ENCODE results near the gene FAM117B. TPM values are rescaled to one million over a fixed set of nuclear protein-coding genes. Genes with fewer than 3 reads are reported as not detected.

Gene FAM117B
- total RNA-seq, 2 experiments from 2014 or later: 4.2 to 18.4 TPM

DNA sequence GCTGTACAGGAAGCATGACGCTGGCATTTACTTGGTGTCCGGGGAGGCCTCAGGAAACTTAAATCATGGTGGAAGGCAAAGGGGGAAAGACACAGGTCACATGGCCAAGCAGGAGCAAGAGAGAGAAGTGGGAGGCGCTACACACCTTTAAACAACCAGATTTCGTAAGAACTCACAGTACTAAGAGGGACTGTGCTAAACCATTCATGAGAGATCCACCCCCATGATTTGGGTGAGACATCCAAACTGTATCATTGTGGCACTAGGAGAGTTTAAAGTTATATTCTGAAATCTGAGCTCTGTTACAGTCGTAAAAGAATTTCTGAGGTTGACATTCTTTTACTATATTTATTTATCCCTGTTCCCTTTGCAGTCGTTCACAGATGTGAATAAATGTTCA lies 120.2 kb downstream of the FAM117B start:
- H2AFZ ChIP-seq (ENCODE audit: low read length): no peak overlapping the region
- H3K4me1 ChIP-seq (ENCODE audit: insufficient read depth, low read length, poor library complexity, severe bottlenecking): peaks cover 12% of the 10 kb centered on the region
- no peaks in the 10 kb centered on the region for H3K79me2 ChIP-seq (ENCODE audit: insufficient read depth, low read depth, low read length)
- TF ChIP-seq, protein P1, sequence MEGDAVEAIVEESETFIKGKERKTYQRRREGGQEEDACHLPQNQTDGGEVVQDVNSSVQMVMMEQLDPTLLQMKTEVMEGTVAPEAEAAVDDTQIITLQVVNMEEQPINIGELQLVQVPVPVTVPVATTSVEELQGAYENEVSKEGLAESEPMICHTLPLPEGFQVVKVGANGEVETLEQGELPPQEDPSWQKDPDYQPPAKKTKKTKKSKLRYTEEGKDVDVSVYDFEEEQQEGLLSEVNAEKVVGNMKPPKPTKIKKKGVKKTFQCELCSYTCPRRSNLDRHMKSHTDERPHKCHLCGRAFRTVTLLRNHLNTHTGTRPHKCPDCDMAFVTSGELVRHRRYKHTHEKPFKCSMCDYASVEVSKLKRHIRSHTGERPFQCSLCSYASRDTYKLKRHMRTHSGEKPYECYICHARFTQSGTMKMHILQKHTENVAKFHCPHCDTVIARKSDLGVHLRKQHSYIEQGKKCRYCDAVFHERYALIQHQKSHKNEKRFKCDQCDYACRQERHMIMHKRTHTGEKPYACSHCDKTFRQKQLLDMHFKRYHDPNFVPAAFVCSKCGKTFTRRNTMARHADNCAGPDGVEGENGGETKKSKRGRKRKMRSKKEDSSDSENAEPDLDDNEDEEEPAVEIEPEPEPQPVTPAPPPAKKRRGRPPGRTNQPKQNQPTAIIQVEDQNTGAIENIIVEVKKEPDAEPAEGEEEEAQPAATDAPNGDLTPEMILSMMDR (conservative IDR thresholded peaks at IDR 0.05; ENCODE audit: low read length): no peak
- no peak for TF ChIP-seq EZH2phosphoT487 (IDR thresholded peaks at IDR 0.05; ENCODE audit: borderline replicate concordance, low read depth, low read length)
- no peaks in the 10 kb centered on the region for H3K9me3 ChIP-seq (ENCODE audit: low read length)
- H3K36me3 ChIP-seq (ENCODE audit: insufficient read depth, low read length): peaks cover 16% of the 10 kb centered on the region; the same call in 1 of the 2 replicates
- H3K27ac ChIP-seq (ENCODE audit: low read depth, low read length, poor library complexity, severe bottlenecking): no peak overlapping the region
- no peaks in the 10 kb centered on the region for H4K20me1 ChIP-seq (ENCODE audit: insufficient read depth, low read length)
- ChIA-PET CTCF (ENCODE audit: unreplicated experiment) (no interaction called here), POLR2A (interaction anchor here (1.4 kb wide), 1 partner anchor 14 kb away, joined by 4 read pairs; no protein-coding TSS in a partner anchor)
- intact Hi-C loops (cut with micrococcal nuclease; ENCODE audit: unreplicated experiment): no loop called here
- BruUV-seq (replicated peaks): no TSS peak
- DNase-seq (ENCODE audit: low spot score): no peak
- H3K4me3 ChIP-seq (ENCODE audit: low read depth, low read length, poor library complexity, severe bottlenecking): no peak overlapping the region
- no peak overlapping the region for H3K4me2 ChIP-seq (ENCODE audit: low read length)
- no peaks in the 10 kb centered on the region for H3K9me2 ChIP-seq (ENCODE audit: insufficient read depth, low read length)

DNA sequence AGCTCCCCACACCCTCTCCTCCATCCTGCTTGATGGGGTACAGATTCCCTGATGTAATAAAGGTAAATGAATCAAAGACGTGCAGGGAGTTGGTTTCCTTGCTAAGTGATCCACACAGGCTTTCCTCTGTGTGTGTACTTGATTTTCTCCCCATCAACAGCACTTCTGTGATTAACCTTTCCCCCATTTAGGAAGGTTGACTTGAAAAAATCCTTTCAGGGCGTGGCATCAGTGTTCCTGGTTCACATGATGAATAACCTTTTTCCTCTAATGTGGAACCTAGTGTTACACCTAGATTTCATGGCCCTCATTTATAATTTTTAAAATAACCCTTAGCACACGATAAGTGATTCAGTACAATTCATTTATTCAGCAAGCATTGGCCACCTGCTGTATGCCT lies 121.8 kb downstream of the FAM117B start:
- intact Hi-C loops (cut with micrococcal nuclease; ENCODE audit: unreplicated experiment): no loop called here
- CTCF ChIA-PET (ENCODE audit: unreplicated experiment): no interaction called here
- BruUV-seq (replicated peaks): no TSS peak

DNA sequence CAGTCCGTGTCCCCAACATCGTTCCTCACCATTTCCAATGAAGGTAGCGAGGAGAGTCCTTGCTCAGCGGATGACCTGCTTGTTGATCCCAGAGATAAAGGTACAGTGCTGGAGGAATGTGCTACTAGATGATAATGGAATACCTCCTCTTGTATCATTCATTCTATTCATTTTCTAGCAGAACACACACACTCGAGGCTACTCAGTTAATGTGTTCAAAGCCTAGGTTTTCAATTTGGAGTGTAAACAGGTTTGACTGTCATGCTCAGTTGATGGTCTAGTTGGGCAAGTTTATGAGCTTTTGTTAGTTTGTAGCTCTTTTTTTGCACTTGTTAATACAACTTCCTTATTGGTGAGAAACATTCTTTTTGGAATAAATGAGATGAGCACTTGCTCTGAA lies 122.6 kb downstream of the FAM117B start:
- Histone ChIP-seq H3K4me1 (ENCODE audit: insufficient read depth, low read length, poor library complexity, severe bottlenecking) (no peaks in the 10 kb centered on the region), H3K36me3 (ENCODE audit: insufficient read depth, low read length) (peaks cover 16% of the 10 kb centered on the region; the same call in 1 of the 2 replicates), H3K9me3 (ENCODE audit: low read length) (no peaks in the 10 kb centered on the region), H2AFZ (ENCODE audit: low read length) (no peak overlapping the region), H3K4me3 (ENCODE audit: low read depth, low read length, poor library complexity, severe bottlenecking) (no peak overlapping the region), H3K27ac (ENCODE audit: low read depth, low read length, poor library complexity, severe bottlenecking) (no peak overlapping the region), H3K4me2 (ENCODE audit: low read length) (no peak overlapping the region), H4K20me1 (ENCODE audit: insufficient read depth, low read length) (no peaks in the 10 kb centered on the region), H3K9me2 (ENCODE audit: insufficient read depth, low read length) (no peaks in the 10 kb centered on the region), H3K79me2 (ENCODE audit: insufficient read depth, low read depth, low read length) (no peaks in the 10 kb centered on the region)
- BruUV-seq (replicated peaks): no TSS peak
- intact Hi-C loops (cut with micrococcal nuclease; ENCODE audit: unreplicated experiment): no loop called here
- no peak for DNase-seq (ENCODE audit: low spot score)
- no peak for TF ChIP-seq EZH2phosphoT487 (IDR thresholded peaks at IDR 0.05; ENCODE audit: borderline replicate concordance, low read depth, low read length)
- TF ChIP-seq, protein P1 (conservative IDR thresholded peaks at IDR 0.05; ENCODE audit: low read length): no peak
- POLR2A ChIA-PET: no interaction called here
- CTCF ChIA-PET (ENCODE audit: unreplicated experiment): no interaction called here

More for the DNA sequence above, 121.8 kb downstream of the FAM117B start:
- H3K27ac ChIP-seq (ENCODE audit: low read depth, low read length, poor library complexity, severe bottlenecking): no peak overlapping the region
- no peaks in the 10 kb centered on the region for H3K9me2 ChIP-seq (ENCODE audit: insufficient read depth, low read length)
- peaks cover 16% of the 10 kb centered on the region; the same call in 1 of the 2 replicates for H3K36me3 ChIP-seq (ENCODE audit: insufficient read depth, low read length)
- no peak overlapping the region for H3K4me2 ChIP-seq (ENCODE audit: low read length)
- H2AFZ ChIP-seq (ENCODE audit: low read length): no peak overlapping the region
- no peaks in the 10 kb centered on the region for H3K4me1 ChIP-seq (ENCODE audit: insufficient read depth, low read length, poor library complexity, severe bottlenecking)
- TF ChIP-seq, protein P1 (conservative IDR thresholded peaks at IDR 0.05; ENCODE audit: low read length): no peak
- TF ChIP-seq EZH2phosphoT487 (IDR thresholded peaks at IDR 0.05; ENCODE audit: borderline replicate concordance, low read depth, low read length): no peak
- H3K79me2 ChIP-seq (ENCODE audit: insufficient read depth, low read depth, low read length): no peaks in the 10 kb centered on the region
- H3K4me3 ChIP-seq (ENCODE audit: low read depth, low read length, poor library complexity, severe bottlenecking): no peak overlapping the region
- POLR2A ChIA-PET: interaction anchor here (0.6 kb wide), 1 partner anchor 233 kb away, joined by 5 read pairs; no protein-coding TSS in a partner anchor
- no peaks in the 10 kb centered on the region for H3K9me3 ChIP-seq (ENCODE audit: low read length)
- no peaks in the 10 kb centered on the region for H4K20me1 ChIP-seq (ENCODE audit: insufficient read depth, low read length)
- DNase-seq (ENCODE audit: low spot score): no peak

Measured in OCI-LY7 (cell line).